ENCODE measurements around the gene ZFAND3.

DNA sequence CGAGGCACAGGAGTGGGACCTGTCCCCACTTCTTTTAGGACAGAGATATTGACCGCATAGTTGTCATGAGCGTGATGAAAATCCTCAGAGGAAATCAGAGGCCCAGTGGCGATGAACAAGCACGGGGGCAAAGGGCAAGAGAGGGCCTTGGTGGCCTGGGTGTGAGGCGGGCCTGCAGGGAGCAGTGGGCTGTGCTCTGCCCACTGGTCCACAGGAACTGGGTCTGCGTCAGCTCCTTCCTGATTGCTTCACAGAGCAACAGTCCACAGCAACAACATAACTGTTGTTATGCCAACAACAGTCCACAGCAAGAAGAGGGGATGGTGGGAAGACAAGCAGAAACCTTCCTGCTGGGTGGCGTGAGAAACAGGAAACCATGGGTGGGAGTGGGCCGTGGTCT lies 335.6 kb downstream of the ZFAND3 start:
- TF ChIP-seq, protein P1, sequence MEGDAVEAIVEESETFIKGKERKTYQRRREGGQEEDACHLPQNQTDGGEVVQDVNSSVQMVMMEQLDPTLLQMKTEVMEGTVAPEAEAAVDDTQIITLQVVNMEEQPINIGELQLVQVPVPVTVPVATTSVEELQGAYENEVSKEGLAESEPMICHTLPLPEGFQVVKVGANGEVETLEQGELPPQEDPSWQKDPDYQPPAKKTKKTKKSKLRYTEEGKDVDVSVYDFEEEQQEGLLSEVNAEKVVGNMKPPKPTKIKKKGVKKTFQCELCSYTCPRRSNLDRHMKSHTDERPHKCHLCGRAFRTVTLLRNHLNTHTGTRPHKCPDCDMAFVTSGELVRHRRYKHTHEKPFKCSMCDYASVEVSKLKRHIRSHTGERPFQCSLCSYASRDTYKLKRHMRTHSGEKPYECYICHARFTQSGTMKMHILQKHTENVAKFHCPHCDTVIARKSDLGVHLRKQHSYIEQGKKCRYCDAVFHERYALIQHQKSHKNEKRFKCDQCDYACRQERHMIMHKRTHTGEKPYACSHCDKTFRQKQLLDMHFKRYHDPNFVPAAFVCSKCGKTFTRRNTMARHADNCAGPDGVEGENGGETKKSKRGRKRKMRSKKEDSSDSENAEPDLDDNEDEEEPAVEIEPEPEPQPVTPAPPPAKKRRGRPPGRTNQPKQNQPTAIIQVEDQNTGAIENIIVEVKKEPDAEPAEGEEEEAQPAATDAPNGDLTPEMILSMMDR (IDR thresholded peaks at IDR 0.05 in 4 of 5, conservative IDR thresholded peaks at IDR 0.05 in 1 of 5): no peak
- TF ChIP-seq POLR2A (IDR thresholded peaks at IDR 0.05): no peak

All from gastrocnemius medialis (tissue), 4 donors.